GM18511 (cell line): ENCODE measurements around the gene SDR9C7.
"Not testable (repeated sequence)": the region's sequence is repeated elsewhere in the genome, so short reads cannot be mapped to it uniquely, and the experiment has no call there.

Experiments
- ATAC-seq: cut with Tn5 transposase; IDR thresholded peaks from one replicate; pipeline ENCODE4 v1.9.1; 2021; ENCODE audit warnings: mild to moderate bottlenecking, moderate library complexity; ENCODE audit not compliant: unreplicated experiment

The SDR9C7 gene

GRCh38 chr12:56918139-56918538, 16.1 kb downstream of the SDR9C7 start:
- not testable (repeated sequence) for ATAC-seq

DNA sequence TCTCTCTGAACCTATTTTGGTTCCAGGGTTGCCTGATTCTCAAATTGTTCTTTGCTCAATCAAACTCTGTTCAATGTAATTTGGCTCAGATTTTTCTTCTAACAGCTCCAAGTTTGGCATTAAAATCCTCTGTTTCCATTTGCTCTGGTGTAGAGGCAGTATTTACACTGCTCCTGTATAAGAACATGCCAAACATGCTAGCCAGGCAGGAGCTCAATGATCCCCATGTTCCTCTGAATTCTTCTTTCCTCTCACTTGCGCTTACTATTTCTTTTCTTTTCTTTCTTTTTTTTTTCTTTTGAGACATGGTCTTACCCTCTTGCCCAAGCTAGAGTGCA, 17.2 kb downstream of the SDR9C7 start:
- ATAC-seq: no peak

DNA sequence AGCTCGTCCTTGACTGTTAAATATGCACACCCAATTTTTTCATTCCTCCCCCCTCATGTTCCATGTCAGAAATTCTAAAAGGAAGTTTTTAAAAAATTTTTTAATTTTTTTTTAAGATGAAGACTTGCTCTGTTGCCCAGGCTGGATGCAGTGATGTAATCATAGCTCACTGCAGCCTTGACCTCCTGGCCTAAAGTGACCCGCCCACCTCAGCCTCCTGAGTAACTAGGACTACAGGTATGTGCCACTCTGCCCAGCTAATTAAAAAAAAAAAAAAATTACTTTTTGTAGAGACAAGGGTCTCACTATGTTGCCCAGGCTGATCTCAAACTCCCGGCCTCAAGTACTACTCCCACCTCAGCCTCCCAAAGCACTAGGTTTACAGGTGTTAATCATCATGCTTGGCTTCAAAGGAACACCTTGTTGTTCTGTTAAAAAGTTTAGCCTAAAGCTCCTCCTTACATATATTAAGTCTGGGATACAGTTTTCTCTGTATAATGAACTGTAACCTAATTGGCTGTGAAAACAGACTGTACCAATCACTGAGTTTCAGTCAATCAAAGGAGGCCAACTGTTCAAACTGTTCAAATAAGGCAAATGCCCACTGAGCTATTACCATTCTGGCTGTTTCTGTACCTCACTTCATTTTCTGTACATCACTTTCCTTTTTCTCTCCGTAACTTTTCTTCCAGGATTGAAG, 17.8 kb downstream of the SDR9C7 start:
- no peak for ATAC-seq

DNA sequence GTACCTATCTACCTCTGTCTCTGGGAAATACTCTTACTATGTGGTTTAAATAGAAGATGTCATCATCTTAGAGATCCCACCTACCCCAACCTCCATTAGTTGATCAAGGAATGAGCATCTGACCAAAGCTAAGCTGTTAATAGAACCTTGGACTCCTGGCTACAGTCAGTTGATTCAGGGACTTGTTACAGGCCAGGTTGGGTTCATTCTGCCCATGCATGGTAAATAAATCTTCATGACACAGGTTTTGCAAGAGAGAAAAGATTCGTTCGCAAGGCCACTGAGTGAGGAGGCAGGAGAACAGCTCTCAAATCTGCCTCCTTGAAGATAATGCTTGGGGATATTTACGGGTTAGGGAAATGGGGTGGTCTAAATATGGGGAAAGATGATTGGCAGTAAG, 19.5 kb downstream of the SDR9C7 start:
- ATAC-seq: no peak

DNA sequence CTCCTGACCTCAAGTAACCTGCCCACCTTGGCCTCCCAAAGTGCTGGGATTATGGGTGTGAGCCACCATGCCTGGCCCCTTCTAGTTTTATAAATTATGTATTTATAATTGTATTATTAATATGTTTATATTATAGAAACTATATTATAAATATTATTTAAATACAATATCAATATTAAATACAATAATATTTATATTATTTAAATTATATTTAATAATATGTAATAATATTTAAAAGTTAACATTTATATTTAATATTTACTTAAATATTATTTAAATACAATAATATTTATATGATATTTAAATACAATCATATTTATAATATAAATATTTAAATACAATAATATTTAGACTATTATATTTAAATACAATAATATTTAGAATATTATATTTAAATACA, 20.0 kb downstream of the SDR9C7 start:
- ATAC-seq: no peak

DNA sequence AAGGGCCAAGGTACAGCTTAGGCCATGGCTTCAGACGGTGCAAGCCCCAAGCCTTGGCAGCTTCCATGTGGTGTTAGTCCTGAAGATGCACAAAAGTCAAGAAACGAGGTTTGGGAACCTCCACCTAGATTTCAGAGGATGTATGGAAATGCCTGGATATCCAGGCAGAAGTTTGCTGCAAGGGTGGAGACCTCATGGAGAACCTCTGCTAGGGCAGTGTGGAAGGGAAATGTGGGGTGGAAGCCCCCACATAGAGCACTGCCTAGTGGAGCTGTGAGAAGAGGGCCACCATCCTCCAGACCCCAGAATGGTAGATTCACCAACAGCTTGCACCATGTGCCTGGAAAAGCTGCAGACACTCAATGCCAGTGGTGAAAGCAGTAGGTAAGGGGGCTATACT, 24.8 kb downstream of the SDR9C7 start:
- ATAC-seq: not testable (repeated sequence)

DNA sequence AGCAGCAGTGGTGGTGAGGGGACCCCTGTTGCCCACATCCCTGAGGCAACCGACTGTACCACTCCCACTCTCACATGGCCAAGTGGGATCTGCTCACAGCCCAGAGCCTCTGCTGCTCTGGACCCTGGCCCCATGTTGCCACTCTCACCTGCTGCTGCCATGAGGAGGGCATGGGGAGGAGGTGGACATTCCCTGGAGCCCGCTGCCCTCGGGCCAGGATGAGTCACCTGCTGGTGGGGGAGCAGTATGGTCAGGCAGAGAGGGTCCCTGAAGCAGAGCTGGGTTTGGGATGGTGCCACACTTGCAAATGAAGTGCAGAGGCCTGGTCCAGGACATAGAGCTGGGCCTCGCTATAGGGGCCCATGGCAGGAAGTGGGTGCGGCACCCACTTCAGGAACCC, 26.1 kb downstream of the SDR9C7 start:
- no peak for ATAC-seq

DNA sequence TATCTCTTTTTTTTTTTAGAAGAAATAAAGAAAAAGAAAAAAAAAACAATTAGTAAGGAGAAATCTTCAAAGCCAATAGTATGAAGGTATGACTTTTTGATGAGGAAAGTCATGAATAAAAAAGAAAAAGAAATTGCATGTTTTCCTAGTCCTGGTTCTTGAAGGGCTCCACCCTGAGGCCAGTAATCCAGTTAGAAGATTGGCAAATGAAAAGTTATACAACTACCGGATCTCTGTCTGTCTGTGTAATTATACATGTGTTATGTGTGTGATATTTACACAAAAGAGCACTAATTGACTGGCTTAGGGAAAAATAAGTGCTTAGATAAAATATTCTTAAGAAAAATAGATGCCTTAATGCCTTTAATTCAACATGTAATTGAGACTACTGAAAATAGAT, 28.4 kb downstream of the SDR9C7 start:
- ATAC-seq: no peak

DNA sequence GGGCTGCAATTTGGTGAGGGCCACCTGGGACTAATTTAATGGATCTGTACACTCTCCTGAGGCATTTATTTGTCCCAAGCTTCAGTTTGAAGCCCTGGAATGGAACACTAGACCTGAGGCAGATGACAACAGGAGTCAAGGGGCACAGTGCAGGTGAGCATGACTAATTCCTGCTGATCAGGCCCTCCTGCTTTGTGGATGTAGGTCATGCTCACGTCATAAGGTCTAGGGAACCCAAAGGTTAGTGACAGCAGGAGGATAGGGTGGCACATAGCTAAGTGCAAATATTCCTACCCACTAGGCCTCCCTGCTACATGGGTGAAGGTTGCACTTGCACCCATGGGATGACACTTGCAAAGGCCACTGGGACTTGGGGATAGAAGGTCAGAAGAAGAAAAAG, 30.8 kb downstream of the SDR9C7 start:
- no peak for ATAC-seq

DNA sequence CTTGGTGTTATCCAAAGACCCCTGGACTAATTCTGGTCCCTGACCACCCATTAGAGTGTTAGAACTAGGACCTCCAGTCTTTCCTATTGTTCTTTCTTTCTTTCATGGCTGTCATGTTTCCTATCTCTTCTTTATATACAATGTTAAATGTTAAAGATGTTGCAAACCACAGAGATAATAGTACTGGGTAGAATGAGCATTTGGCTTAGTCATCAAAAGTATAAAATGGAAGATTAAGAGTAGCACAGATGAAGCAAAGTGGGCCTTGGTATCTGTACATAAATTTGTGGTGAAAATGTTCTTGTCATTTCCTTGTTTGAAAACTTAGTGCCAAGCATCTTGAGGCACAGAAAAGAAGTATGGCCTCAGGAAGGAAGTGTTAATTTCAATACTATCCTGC, 32.9 kb downstream of the SDR9C7 start:
- ATAC-seq: not testable (repeated sequence)

DNA sequence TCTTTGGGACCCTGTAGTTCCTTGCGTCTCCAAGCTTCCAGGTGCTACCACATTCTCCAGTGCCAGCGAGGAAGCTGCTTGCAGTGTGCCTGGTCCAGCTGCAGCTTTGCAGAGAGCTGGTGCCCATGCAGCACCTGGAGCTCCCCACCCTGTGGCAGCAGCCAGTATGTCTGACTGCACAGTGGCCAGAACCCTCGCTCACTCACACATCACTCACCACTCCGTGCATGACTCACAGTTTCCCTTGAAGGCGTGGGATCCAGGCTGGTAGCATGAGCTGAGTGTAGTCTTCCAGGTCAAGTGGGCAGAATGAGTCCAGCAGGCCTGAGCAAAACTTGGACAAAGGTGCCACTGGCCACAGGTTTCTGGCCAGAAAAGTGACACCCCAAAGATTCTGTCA, 33.6 kb downstream of the SDR9C7 start:
- no peak for ATAC-seq

- no peak for ATAC-seq
Observed at GRCh38 chr12:56898938-56899337, 35.3 kb downstream of the SDR9C7 start.

- ATAC-seq: no peak
Observed at GRCh38 chr12:56897844-56898361, 36.3 kb downstream of the SDR9C7 start.

DNA sequence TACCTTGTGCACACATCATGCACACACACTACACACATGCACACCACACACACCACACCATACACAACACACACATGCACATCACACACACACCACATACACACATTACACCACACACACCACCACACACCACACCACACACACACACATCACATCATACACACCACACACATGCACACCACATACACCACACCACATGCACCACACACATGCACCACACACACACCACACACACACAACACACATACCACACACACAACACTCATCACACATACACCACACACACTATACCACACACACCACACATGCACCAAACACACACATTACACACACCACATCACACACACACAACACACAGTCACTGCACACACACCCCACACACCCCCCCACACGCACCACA, 38.1 kb downstream of the SDR9C7 start:
- ATAC-seq: no peak

DNA sequence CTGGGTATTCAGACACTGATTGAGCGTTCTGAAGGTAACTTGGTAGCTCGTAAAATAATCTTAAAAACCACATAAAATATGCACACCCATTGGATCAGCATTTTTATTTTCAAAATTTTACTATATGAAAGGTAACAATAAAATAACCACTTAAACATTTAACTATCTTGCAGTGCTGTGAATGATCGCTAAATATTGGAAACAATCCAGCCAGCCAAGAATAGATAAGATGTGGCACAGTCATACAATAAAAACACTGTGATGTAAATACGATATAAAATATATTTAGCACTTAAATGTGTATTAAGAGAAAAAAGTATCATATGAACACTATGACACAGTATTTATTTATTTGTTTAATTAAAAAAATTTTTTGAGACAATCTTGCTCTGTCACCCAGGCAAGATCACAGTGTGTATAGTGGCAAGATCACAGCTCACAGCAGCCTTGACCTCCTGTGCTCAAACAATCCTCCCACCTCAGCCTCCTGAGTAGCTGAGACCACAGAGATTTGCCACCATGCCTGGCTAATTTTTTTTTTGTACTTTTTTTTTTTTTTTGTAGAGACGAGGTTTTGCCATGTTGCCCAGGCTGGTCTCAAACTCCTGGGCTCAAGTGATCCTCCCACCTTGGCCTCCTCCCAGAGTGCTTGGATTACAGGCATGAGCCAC, 39.4 kb downstream of the SDR9C7 start:
- no peak for ATAC-seq

- not testable (repeated sequence) for ATAC-seq
Observed at GRCh38 chr12:56891885-56892284, 42.3 kb downstream of the SDR9C7 start.

- ATAC-seq: no peak
Observed at GRCh38 chr12:56886319-56886718, 47.9 kb downstream of the SDR9C7 start.

DNA sequence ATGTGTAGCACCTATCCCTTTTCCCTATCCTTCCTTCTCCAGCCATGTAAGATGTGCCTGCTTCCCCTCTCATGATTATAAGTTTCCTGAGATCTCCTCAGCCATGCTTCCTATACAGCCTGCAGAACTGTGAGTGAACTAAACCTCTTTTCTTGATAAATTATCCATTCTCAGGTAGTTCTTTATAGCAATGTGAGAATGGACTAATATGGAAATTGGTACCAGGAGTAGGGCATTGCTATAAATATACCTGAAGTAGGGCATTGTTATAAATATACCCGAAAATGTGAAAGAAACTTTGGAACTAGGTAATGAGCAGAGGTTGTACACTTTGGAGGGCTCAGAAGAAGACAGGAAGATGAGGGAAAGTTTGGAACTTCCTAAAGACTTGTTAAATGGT, 48.9 kb downstream of the SDR9C7 start:
- no peak for ATAC-seq

GRCh38 chr12:56884421-56884820, 49.8 kb downstream of the SDR9C7 start:
- no peak for ATAC-seq

- ATAC-seq: not testable (repeated sequence)
Observed at GRCh38 chr12:56882407-56882806, 51.8 kb downstream of the SDR9C7 start.

- no peak for ATAC-seq
Observed at GRCh38 chr12:56880125-56880992, 53.8 kb downstream of the SDR9C7 start.
